Mesendoderm (in vitro differentiated cells): ENCODE measurements around the gene CLEC2B. TPM values are rescaled to one million over a fixed set of nuclear protein-coding genes. Genes with fewer than 3 reads are reported as not detected.

Experiments
- DNase-seq: peaks from one replicate; pipeline ENCODE4 v3.0.0; 2013
- H2AK5ac ChIP-seq: 2 replicates; pipeline ENCODE4 v1.6.1; 2013; ENCODE audit warnings: low read length, inconsistent platforms
- H2BK120ac ChIP-seq: 2 replicates; pipeline ENCODE4 v1.6.1; 2013; ENCODE audit warnings: low read depth, mild to moderate bottlenecking, low read length, moderate library complexity, mixed read lengths
- H2BK15ac ChIP-seq: replicated peaks from 2 replicates; pipeline ENCODE4 v1.6.1; 2013; ENCODE audit warnings: low read depth, mild to moderate bottlenecking, moderate library complexity
- H2BK5ac ChIP-seq: 2 replicates; pipeline ENCODE4 v1.6.1; 2013; ENCODE audit warnings: low read length, inconsistent platforms
- H3K18ac ChIP-seq: 2 replicates; pipeline ENCODE4 v1.6.1; 2013; ENCODE audit warnings: mild to moderate bottlenecking, low read length, mixed read lengths
- H3K23ac ChIP-seq: one replicate; pipeline ENCODE4 v1.6.1; 2013; ENCODE audit warnings: low read length
- H3K27ac ChIP-seq: 2 replicates; pipeline ENCODE4 v1.5.1; 2013; ENCODE audit warnings: low read depth, mild to moderate bottlenecking, inconsistent platforms, low read length, moderate library complexity
- H3K27me3 ChIP-seq: 2 replicates; pipeline ENCODE4 v1.6.1; 2013; ENCODE audit warnings: low read length, control low read depth, mild to moderate bottlenecking, inconsistent platforms; ENCODE audit not compliant: insufficient read depth, poor library complexity
- H3K36me3 ChIP-seq: 2 replicates; pipeline ENCODE4 v1.6.1; 2013; ENCODE audit warnings: low read length, inconsistent platforms; ENCODE audit not compliant: control insufficient read depth, insufficient read depth
- H3K4ac ChIP-seq: one replicate; pipeline ENCODE4 v1.6.1; 2013; ENCODE audit warnings: low read depth, mild to moderate bottlenecking, low read length, moderate library complexity
- H3K4me1 ChIP-seq: 2 replicates; pipeline ENCODE4 v1.6.1; 2013; ENCODE audit warnings: low read depth, low read length, inconsistent platforms; ENCODE audit not compliant: control insufficient read depth
- H3K4me2 ChIP-seq: 2 replicates; pipeline ENCODE4 v1.6.1; 2013; ENCODE audit warnings: low read length
- H3K4me3 ChIP-seq: 2 replicates; pipeline ENCODE4 v1.5.1; 2013; ENCODE audit warnings: mild to moderate bottlenecking, low read length
- H3K56ac ChIP-seq: one replicate; pipeline ENCODE4 v1.6.1; 2013; ENCODE audit warnings: low read length
- H3K79me1 ChIP-seq: 2 replicates; pipeline ENCODE4 v1.6.1; 2013; ENCODE audit warnings: low read length, inconsistent platforms
- H3K79me2 ChIP-seq: 2 replicates; pipeline ENCODE4 v1.6.1; 2013; ENCODE audit warnings: mild to moderate bottlenecking, low read length; ENCODE audit not compliant: control insufficient read depth, insufficient read depth
- H3K9ac ChIP-seq: 2 replicates; pipeline ENCODE4 v1.6.1; 2013; ENCODE audit warnings: low read length, inconsistent platforms
- H4K5ac ChIP-seq: one replicate; pipeline ENCODE4 v1.6.1; 2013; ENCODE audit warnings: low read length
- H4K8ac ChIP-seq: one replicate; pipeline ENCODE4 v1.6.1; 2013; ENCODE audit warnings: low read depth, mild to moderate bottlenecking, control low read depth, low read length, moderate library complexity
- WGBS: extraction: QIAGEN DNeasy Blood & Tissue Kit; methylation state at CpG from one replicate; pipeline ENCODE4 v1.1.7; 2013; ENCODE audit warnings: low lambda C conversion rate, missing lambda C conversion rate; ENCODE audit not compliant: insufficient coverage; ENCODE audit errors: extremely low coverage; 5-methylcytosine and 5-hydroxymethylcytosine counted together
- polyA plus RNA-seq, 2 experiments: library from polyadenylated mRNA; stranded (reverse); fragments of 200-250 nt; gene quantifications; one replicate each; pipeline ENCODE4 v1.2.3, GENCODE V29; 2013

The CLEC2B gene
- not detected for polyA plus RNA-seq (2013, experiment 1 of 2)
- not detected for polyA plus RNA-seq (2013, experiment 2 of 2)

DNA sequence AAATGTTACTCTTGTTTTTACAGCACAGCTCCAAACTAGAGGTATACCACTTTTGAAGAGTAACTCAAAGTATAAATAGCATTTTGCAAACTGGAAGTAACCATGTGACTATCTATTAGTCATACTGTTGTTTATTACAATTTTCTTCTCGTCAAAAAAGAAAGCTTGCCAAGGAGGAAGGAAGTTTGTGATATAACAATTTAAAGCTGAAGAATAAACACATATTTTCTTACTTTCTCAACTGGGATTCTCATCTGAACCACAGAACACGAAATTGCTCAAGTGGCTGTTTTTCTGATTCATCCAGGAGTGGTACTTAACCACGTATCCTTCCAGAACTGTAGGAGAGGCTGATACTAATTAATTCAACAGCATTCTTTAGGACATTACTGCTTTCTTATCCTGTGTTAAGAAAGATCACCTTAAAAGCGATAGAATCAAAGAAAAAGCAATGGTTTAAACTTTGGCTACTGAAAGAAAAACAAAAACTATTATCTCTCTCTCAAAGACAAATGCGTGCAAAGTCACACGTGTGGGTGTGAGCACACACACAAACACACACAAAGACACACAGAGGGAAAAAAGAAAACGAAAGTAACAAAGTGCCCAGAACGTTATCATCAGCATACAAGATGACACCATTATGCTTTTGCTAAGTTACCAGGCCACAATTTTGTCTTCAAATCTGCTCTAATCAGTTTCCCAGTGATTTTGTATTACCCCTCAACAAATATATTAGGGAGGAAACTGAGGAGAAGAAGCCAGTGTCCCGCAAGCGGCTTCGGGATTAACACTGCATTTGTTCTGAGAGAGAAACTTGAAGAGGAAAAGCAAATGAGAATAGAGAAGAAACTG, at the start of gene CLEC2B:
Gene CLEC2B, minus strand, starts transcription at position 48 of the 855 bp plus-strand sequence.
- Histone ChIP-seq H4K5ac (no peak within 1 kb of the TSS), H3K79me1 (no peaks in the 10 kb centered on the region), H3K36me3 (no peaks in the 10 kb centered on the region), H2BK5ac (no peak within 1 kb of the TSS), H3K79me2 (no peaks in the 10 kb centered on the region), H3K9ac (no peak within 1 kb of the TSS), H3K18ac (no peak within 1 kb of the TSS), H3K4me3 (no peak within 1 kb of the TSS), H2BK120ac (no peak within 1 kb of the TSS), H3K4ac (no peak within 1 kb of the TSS), H3K27me3 (no peaks in the 10 kb centered on the region), H2AK5ac (no peak within 1 kb of the TSS), H3K4me1 (peaks cover 2% of the 10 kb centered on the region), H3K27ac (no peak within 1 kb of the TSS), H3K4me2 (no peak within 1 kb of the TSS), H3K23ac (no peak within 1 kb of the TSS), H3K56ac (no peak within 1 kb of the TSS), H2BK15ac (no peak within 1 kb of the TSS), H4K8ac (no peak within 1 kb of the TSS)
- no CpG with 5 or more reads among the region's 11 CpGs for WGBS
- no peak for DNase-seq

DNA sequence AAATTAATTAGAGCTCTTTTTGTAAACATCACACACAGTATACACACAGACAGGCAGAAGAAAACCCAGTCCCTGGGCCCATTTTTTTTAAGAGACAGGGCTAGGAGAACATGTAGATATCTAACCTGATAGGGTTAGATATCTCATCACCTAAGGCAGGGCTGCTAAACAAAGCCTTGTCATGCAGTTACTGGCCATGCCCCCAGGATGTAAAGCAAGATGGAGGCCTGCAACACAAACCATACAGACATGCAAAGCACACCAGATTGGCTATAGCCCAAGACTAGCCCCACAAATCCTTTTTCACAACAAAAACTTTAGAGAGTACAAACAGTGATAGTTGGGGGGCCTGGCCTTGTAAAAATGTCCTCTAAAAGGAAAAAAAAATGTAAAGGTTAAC, 42.6 kb upstream of the CLEC2B start:
- Histone ChIP-seq H3K4me3 (no peak overlapping the region), H3K23ac (no peak overlapping the region), H3K9ac (no peak overlapping the region)

GRCh38 chr12:9910716-9911421, 41.7 kb upstream of the CLEC2B start:
- no peaks in the 10 kb centered on the region for H3K27me3 ChIP-seq
- no peak overlapping the region for H4K5ac ChIP-seq
- no peak overlapping the region for H3K23ac ChIP-seq
- WGBS = no CpG with 5 or more reads among the region's 7 CpGs
- no peak overlapping the region for H3K4me2 ChIP-seq
- no peak overlapping the region for H3K18ac ChIP-seq
- no peak overlapping the region for H4K8ac ChIP-seq
- H2BK120ac ChIP-seq = no peak overlapping the region
- H3K4me3 ChIP-seq = no peak overlapping the region
- no peaks in the 10 kb centered on the region for H3K79me1 ChIP-seq
- H3K79me2 ChIP-seq = no peaks in the 10 kb centered on the region
- H2BK15ac ChIP-seq = no peak overlapping the region
- no peak overlapping the region for H3K4ac ChIP-seq
- H3K56ac ChIP-seq = no peak overlapping the region
- no peaks in the 10 kb centered on the region for H3K36me3 ChIP-seq
- no peak overlapping the region for H3K27ac ChIP-seq
- H2BK5ac ChIP-seq = no peak overlapping the region
- H3K9ac ChIP-seq = no peak overlapping the region
- H3K4me1 ChIP-seq = no peaks in the 10 kb centered on the region
- H2AK5ac ChIP-seq = no peak overlapping the region
- DNase-seq = peak; percentile 32

More for the DNA sequence above, 42.6 kb upstream of the CLEC2B start:
- Histone ChIP-seq H4K8ac (no peak overlapping the region), H3K56ac (no peak overlapping the region), H3K36me3 (no peaks in the 10 kb centered on the region), H3K79me1 (no peaks in the 10 kb centered on the region), H4K5ac (no peak overlapping the region), H2BK5ac (no peak overlapping the region), H3K4me2 (no peak overlapping the region), H3K79me2 (no peaks in the 10 kb centered on the region), H2BK120ac (no peak overlapping the region), H3K18ac (no peak overlapping the region), H3K4me1 (no peaks in the 10 kb centered on the region), H3K27ac (no peak overlapping the region), H2BK15ac (no peak overlapping the region), H3K4ac (no peak overlapping the region), H3K27me3 (no peaks in the 10 kb centered on the region), H2AK5ac (no peak overlapping the region)
- DNase-seq = no peak

DNA sequence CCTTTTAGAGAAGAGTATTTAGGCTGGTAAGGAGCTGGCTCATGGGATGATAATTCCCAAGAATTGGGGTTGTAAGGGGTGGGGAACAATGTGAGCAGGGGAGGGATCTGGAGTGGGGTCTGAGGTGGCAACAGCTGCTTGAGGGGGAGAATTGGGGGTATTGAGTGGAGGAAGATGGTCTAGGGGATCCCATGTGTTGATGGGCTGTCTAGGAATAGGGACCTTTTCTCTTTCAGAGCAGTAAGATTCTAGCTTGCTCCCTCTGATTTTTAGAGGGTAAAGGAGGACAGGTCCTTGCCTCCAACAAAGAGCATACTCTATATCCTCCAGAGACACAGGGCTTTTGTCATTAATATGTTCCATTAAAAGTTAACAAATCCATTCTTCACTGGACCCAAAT, 40.6 kb upstream of the CLEC2B start:
- no peak overlapping the region for H3K23ac ChIP-seq
- no peak overlapping the region for H2BK15ac ChIP-seq
- H3K79me2 ChIP-seq = no peaks in the 10 kb centered on the region
- DNase-seq = no peak
- H3K4me2 ChIP-seq = no peak overlapping the region
- H2AK5ac ChIP-seq = no peak overlapping the region
- H3K4ac ChIP-seq = no peak overlapping the region
- H4K5ac ChIP-seq = no peak overlapping the region
- no peak overlapping the region for H3K4me3 ChIP-seq
- no peak overlapping the region for H3K9ac ChIP-seq
- H3K18ac ChIP-seq = no peak overlapping the region
- no peaks in the 10 kb centered on the region for H3K36me3 ChIP-seq
- H2BK120ac ChIP-seq = no peak overlapping the region
- H2BK5ac ChIP-seq = no peak overlapping the region
- H3K27me3 ChIP-seq = no peaks in the 10 kb centered on the region
- H3K4me1 ChIP-seq = no peaks in the 10 kb centered on the region
- no peaks in the 10 kb centered on the region for H3K79me1 ChIP-seq
- no peak overlapping the region for H3K27ac ChIP-seq
- no peak overlapping the region for H3K56ac ChIP-seq
- H4K8ac ChIP-seq = no peak overlapping the region

GRCh38 chr12:9908350-9908749, 39.2 kb upstream of the CLEC2B start:
- no peak for DNase-seq
- Histone ChIP-seq H3K36me3 (no peaks in the 10 kb centered on the region), H3K4me2 (no peak overlapping the region), H3K27ac (no peak overlapping the region), H2BK5ac (no peak overlapping the region), H3K4ac (no peak overlapping the region), H2AK5ac (no peak overlapping the region), H3K9ac (no peak overlapping the region), H3K23ac (no peak overlapping the region), H4K8ac (no peak overlapping the region), H4K5ac (no peak overlapping the region), H3K4me3 (no peak overlapping the region), H3K79me2 (no peaks in the 10 kb centered on the region), H2BK120ac (no peak overlapping the region), H2BK15ac (no peak overlapping the region), H3K18ac (no peak overlapping the region), H3K56ac (no peak overlapping the region), H3K79me1 (no peaks in the 10 kb centered on the region), H3K27me3 (no peaks in the 10 kb centered on the region), H3K4me1 (no peaks in the 10 kb centered on the region)
- no CpG with 5 or more reads among the region's 4 CpGs for WGBS
